SHP77 treated with DMSO at 0.1 percent for 48 hours (cell line): ENCODE data around the gene VSNL1.

Experiments
- DNase-seq: peaks from one replicate; lab custom pipeline; 2025; lab: John Stamatoyannopoulos, UW

Gene VSNL1

GRCh38 chr2:17614174-17614930 lies 73.9 kb downstream of the VSNL1 start:
- no peak for DNase-seq

- DNase-seq = no peak
Observed at GRCh38 chr2:17615147-17615546, 74.7 kb downstream of the VSNL1 start.

- no peak for DNase-seq
Observed at GRCh38 chr2:17615728-17616351, 75.3 kb downstream of the VSNL1 start.

- no peak for DNase-seq
Observed at GRCh38 chr2:17616405-17616804, 75.9 kb downstream of the VSNL1 start.

- no peak for DNase-seq
Observed at GRCh38 chr2:17617516-17617915, 77.0 kb downstream of the VSNL1 start.

GRCh38 chr2:17617955-17618354 lies 77.5 kb downstream of the VSNL1 start:
- no peak for DNase-seq

- DNase-seq = no peak
Observed at GRCh38 chr2:17620280-17620679, 79.8 kb downstream of the VSNL1 start.

GRCh38 chr2:17620841-17621240 lies 80.3 kb downstream of the VSNL1 start:
- no peak for DNase-seq

- DNase-seq = no peak
Observed at GRCh38 chr2:17621781-17622180, 81.3 kb downstream of the VSNL1 start.

- DNase-seq = no peak
Observed at GRCh38 chr2:17625446-17625845, 85.0 kb downstream of the VSNL1 start.

GRCh38 chr2:17626986-17627385 lies 86.5 kb downstream of the VSNL1 start:
- no peak for DNase-seq

- DNase-seq = no peak
Observed at GRCh38 chr2:17627434-17627833, 86.9 kb downstream of the VSNL1 start.

GRCh38 chr2:17628349-17629261 lies 88.1 kb downstream of the VSNL1 start:
- no peak for DNase-seq

GRCh38 chr2:17630089-17630488 lies 89.6 kb downstream of the VSNL1 start:
- DNase-seq = no peak

- no peak for DNase-seq
Observed at GRCh38 chr2:17634997-17635396, 94.5 kb downstream of the VSNL1 start.

- no peak for DNase-seq
Observed at GRCh38 chr2:17636257-17636656, 95.8 kb downstream of the VSNL1 start.

GRCh38 chr2:17637131-17637906 lies 96.8 kb downstream of the VSNL1 start:
- no peak for DNase-seq

- DNase-seq = no peak
Observed at GRCh38 chr2:17638196-17638743, 97.8 kb downstream of the VSNL1 start.

- no peak for DNase-seq
Observed at GRCh38 chr2:17640406-17640805, 99.9 kb downstream of the VSNL1 start.

GRCh38 chr2:17643031-17643615 lies 102.6 kb downstream of the VSNL1 start:
- no peak for DNase-seq

- no peak for DNase-seq
Observed at GRCh38 chr2:17644997-17645720, 104.7 kb downstream of the VSNL1 start.
